Spinal cord (tissue), 10 donors: ENCODE data around the gene MRPS6. TPM values are rescaled to one million over a fixed set of nuclear protein-coding genes. Genes with fewer than 3 reads are reported as not detected.

Source experiments
- DNase-seq, 6 donors: peaks; one replicate each; pipeline versions ENCODE4 v3.0.0 to v3.0.0-alpha.2; 2013 to 2015; ENCODE audit warnings: low spot score in 6 of 6, low read depth in 4 of 6
- H3K27ac ChIP-seq: one replicate; pipeline ENCODE4 v1.5.1; 2013; ENCODE audit warnings: low read depth, low read length, control low read depth
- H3K27me3 ChIP-seq: one replicate; pipeline ENCODE4 v1.6.1; 2013; ENCODE audit warnings: low read length; ENCODE audit not compliant: control insufficient read depth, insufficient read depth
- H3K36me3 ChIP-seq: one replicate; pipeline ENCODE4 v1.6.1; 2013; ENCODE audit warnings: low read length; ENCODE audit not compliant: control insufficient read depth, insufficient read depth
- H3K4me1 ChIP-seq: one replicate; pipeline ENCODE4 v1.6.1; 2013; ENCODE audit warnings: low read length; ENCODE audit not compliant: control insufficient read depth, insufficient read depth
- H3K4me3 ChIP-seq: one replicate; pipeline ENCODE4 v1.5.1; 2013; ENCODE audit warnings: low read depth, low read length, control low read depth
- H3K9me3 ChIP-seq: one replicate; pipeline ENCODE4 v1.6.1; 2013; ENCODE audit warnings: low read length; ENCODE audit not compliant: control insufficient read depth, insufficient read depth
- WGBS: methylation state at CpG from one replicate; pipeline ENCODE4 v1.1.5; 2013; ENCODE audit warnings: missing lambda C conversion rate; ENCODE audit not compliant: insufficient coverage; 5-methylcytosine and 5-hydroxymethylcytosine counted together
- polyA plus RNA-seq, 2 donors: library from polyadenylated mRNA; unstranded; fragments of 120-200 nt; gene quantifications; one replicate each; pipeline ENCODE4 v1.2.1, GENCODE V29; 2013; ENCODE audit not compliant: insufficient read length in 2 of 2
- total RNA-seq, 2 donors: library from RNA; depleted of rRNA in 1 of 2; stranded (reverse); fragments of 120-200 nt in 1 of 2; fragments of >200 nt in 1 of 2; gene quantifications; one replicate each; pipeline versions ENCODE4 v1.2.3 to v1.2.4, GENCODE V29; 2013 to 2014
- donor health status: healthy.

MRPS6 gene
- total and polyA plus RNA-seq, 4 donors, result 30.5 to 111 (median 74.0) TPM

GRCh38 chr21:34035619-34036354 is 37.6 kb upstream of the MRPS6 start:
- Histone ChIP-seq H3K27me3 (no peaks in the 10 kb centered on the region), H3K4me1 (no peaks in the 10 kb centered on the region), H3K9me3 (no peaks in the 10 kb centered on the region), H3K36me3 (no peaks in the 10 kb centered on the region), H3K4me3 (no peak overlapping the region), H3K27ac (no peak overlapping the region)
- DNase-seq, result no peak
- 75% methylated on average over 8 of the region's 8 CpGs for WGBS

GRCh38 chr21:34037009-34037795 is 36.2 kb upstream of the MRPS6 start:
- Histone ChIP-seq H3K36me3 (no peaks in the 10 kb centered on the region), H3K4me1 (no peaks in the 10 kb centered on the region), H3K9me3 (no peaks in the 10 kb centered on the region), H3K4me3 (no peak overlapping the region), H3K27me3 (no peaks in the 10 kb centered on the region), H3K27ac (no peak overlapping the region)
- DNase-seq, result no peak
- 92% methylated on average over 5 of the region's 11 CpGs for WGBS

GRCh38 chr21:34039678-34040382 is 33.5 kb upstream of the MRPS6 start:
- Histone ChIP-seq H3K4me1 (no peaks in the 10 kb centered on the region), H3K27me3 (no peaks in the 10 kb centered on the region), H3K36me3 (no peaks in the 10 kb centered on the region), H3K27ac (no peak overlapping the region), H3K9me3 (no peaks in the 10 kb centered on the region), H3K4me3 (no peak overlapping the region)
- WGBS, result 61% methylated on average over 6 of the region's 10 CpGs
- no peak for DNase-seq

GRCh38 chr21:34042735-34043134 is 30.6 kb upstream of the MRPS6 start:
- no peak for DNase-seq
- H3K4me3 ChIP-seq, result no peak overlapping the region
- WGBS, result no CpG with 5 or more reads among the region's 1 CpG

GRCh38 chr21:34043333-34043732 is 30.0 kb upstream of the MRPS6 start:
- no peaks in the 10 kb centered on the region for H3K4me1 ChIP-seq
- DNase-seq, result no peak
- H3K4me3 ChIP-seq, result no peak overlapping the region
- no peaks in the 10 kb centered on the region for H3K27me3 ChIP-seq
- no peaks in the 10 kb centered on the region for H3K36me3 ChIP-seq
- H3K27ac ChIP-seq, result no peak overlapping the region
- no peaks in the 10 kb centered on the region for H3K9me3 ChIP-seq
- no CpG with 5 or more reads among the region's 4 CpGs for WGBS

More at GRCh38 chr21:34042735-34043134, 30.6 kb upstream of the MRPS6 start:
- Histone ChIP-seq H3K9me3 (no peaks in the 10 kb centered on the region), H3K27ac (no peak overlapping the region), H3K36me3 (no peaks in the 10 kb centered on the region), H3K27me3 (no peaks in the 10 kb centered on the region), H3K4me1 (no peaks in the 10 kb centered on the region)

- H3K9me3 ChIP-seq, result no peaks in the 10 kb centered on the region
- no peak for DNase-seq
- H3K27ac ChIP-seq, result no peak overlapping the region
- H3K27me3 ChIP-seq, result no peaks in the 10 kb centered on the region
- WGBS, result 100% methylated on average over 1 of the region's 6 CpGs
- H3K36me3 ChIP-seq, result no peaks in the 10 kb centered on the region
- H3K4me3 ChIP-seq, result no peak overlapping the region
- no peaks in the 10 kb centered on the region for H3K4me1 ChIP-seq
These were observed 26.5 kb upstream of the MRPS6 start for GRCh38 chr21:34046917-34047316.

- DNase-seq, result no peak
- no peak overlapping the region for H3K27ac ChIP-seq
- no peak overlapping the region for H3K4me3 ChIP-seq
- no peaks in the 10 kb centered on the region for H3K36me3 ChIP-seq
- no peaks in the 10 kb centered on the region for H3K9me3 ChIP-seq
- no peaks in the 10 kb centered on the region for H3K4me1 ChIP-seq
- H3K27me3 ChIP-seq, result no peaks in the 10 kb centered on the region
These were observed 25.5 kb upstream of the MRPS6 start for GRCh38 chr21:34047835-34048234.

- WGBS, result 87% methylated on average over 5 of the region's 5 CpGs
- Histone ChIP-seq H3K36me3 (no peaks in the 10 kb centered on the region), H3K4me1 (no peaks in the 10 kb centered on the region), H3K4me3 (no peak overlapping the region), H3K27ac (no peak overlapping the region), H3K9me3 (no peaks in the 10 kb centered on the region), H3K27me3 (no peaks in the 10 kb centered on the region)
- no peak for DNase-seq
These were observed 21.2 kb upstream of the MRPS6 start for GRCh38 chr21:34052171-34052570.

GRCh38 chr21:34054259-34054658 is 19.1 kb upstream of the MRPS6 start:
- Histone ChIP-seq H3K36me3 (no peaks in the 10 kb centered on the region), H3K27me3 (no peaks in the 10 kb centered on the region), H3K4me1 (no peaks in the 10 kb centered on the region), H3K27ac (no peak overlapping the region), H3K4me3 (no peak overlapping the region), H3K9me3 (no peaks in the 10 kb centered on the region)
- no peak for DNase-seq
- 82% methylated on average over 2 of the region's 4 CpGs for WGBS
